ENCODE measurements around the gene FUZ. TPM values are rescaled to one million over a fixed set of nuclear protein-coding genes. Genes with fewer than 3 reads are reported as not detected.

FUZ gene
- total RNA-seq, 2 donors from 2014 or later = 8.9 to 24.1 TPM

DNA sequence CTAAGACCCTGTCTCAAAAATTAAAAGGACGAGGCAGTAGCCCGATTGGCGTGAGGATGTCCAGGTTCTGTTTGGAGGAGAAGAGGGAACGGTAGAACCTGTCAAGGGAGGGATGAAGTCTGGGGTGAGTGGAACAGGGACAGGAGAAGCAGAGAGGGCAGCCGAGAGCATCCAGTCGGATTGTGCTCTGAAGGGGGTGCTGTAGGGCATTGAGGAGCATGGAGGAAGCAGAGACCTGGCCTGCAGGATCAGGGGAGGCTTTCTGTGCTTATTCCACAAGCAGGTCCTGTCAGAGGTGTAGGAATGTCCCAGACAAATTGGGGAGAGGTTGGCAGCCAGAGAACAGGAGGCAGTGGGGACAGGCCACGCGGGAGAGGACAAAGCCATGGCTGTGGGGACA is 32.2 kb downstream of the FUZ start:
- Histone ChIP-seq H3K9me3 (no peaks in the 10 kb centered on the region), H3K27ac (no peak overlapping the region), H3K4me3 (no peak overlapping the region), H3K36me3 (replicated peaks in 1 of 2; ENCODE audit: insufficient read depth in 1 of 2, low read depth in 2 of 2) (peaks cover 0 to 6% of the 10 kb centered on the region in 2 donors), H3K4me1 (no peaks in the 10 kb centered on the region), H3K27me3 (no peaks in the 10 kb centered on the region)
- no peak for ATAC-seq
- no peak for TF ChIP-seq POLR2A (IDR thresholded peaks at IDR 0.05)
- no peak for TF ChIP-seq CTCF (IDR thresholded peaks at IDR 0.05)
- no peak for DNase-seq
- intact Hi-C loops (cut with DNase I) = no loop called here
- 82 to 85% methylated on average over 8 of the region's 8 CpGs for WGBS, 2 donors

DNA sequence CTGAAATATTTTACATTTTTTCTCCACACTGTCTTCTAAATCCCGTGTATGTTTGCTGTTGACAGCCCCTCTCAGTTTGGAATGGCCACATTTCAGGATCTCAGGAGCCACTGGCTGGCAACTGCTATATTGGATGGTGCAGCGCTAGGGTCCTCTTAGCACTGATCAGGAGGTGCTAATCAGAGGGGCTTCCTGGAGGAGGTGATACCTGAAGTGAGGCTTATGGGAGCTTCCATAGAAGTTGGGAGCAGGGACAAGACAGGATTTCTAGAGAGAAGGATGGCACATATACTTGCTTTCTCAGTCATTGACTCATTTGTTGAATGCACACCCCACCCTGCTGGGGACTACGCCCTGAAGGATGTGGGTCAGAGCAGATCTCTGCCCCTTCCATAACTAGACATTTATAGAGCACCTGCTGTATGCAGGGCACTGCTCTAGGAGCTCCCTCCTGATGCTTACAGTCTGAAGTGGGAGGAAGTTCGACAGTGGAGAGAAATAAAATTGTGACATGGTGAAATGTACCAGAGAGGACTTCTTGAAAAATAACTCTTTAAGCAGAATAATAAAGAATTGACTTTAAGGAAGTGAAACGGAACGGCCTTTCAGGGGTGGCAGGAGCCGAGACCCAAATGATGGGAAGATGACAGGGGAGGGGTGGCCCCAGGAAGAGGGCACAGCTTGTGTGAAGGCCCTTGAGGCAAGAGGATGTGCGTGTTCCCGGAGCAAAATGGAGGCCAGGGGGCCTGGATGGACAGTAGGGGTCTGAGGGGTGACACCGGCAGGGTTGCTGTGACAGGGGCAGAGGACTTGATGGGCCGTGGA is 33.1 kb downstream of the FUZ start:
- Histone ChIP-seq H3K4me1 (no peaks in the 10 kb centered on the region), H3K4me3 (no peak overlapping the region), H3K27me3 (no peaks in the 10 kb centered on the region), H3K9me3 (no peaks in the 10 kb centered on the region), H3K27ac (no peak overlapping the region), H3K36me3 (replicated peaks in 1 of 2; ENCODE audit: insufficient read depth in 1 of 2, low read depth in 2 of 2) (peaks cover 0 to 6% of the 10 kb centered on the region in 2 donors)
- DNase-seq = no peak
- no peak for TF ChIP-seq CTCF (IDR thresholded peaks at IDR 0.05)
- TF ChIP-seq POLR2A (IDR thresholded peaks at IDR 0.05) = no peak
- intact Hi-C loops (cut with DNase I) = no loop called here
- 76 to 86% methylated on average over 11 of the region's 11 CpGs for WGBS, 2 donors
- no peak for ATAC-seq

DNA sequence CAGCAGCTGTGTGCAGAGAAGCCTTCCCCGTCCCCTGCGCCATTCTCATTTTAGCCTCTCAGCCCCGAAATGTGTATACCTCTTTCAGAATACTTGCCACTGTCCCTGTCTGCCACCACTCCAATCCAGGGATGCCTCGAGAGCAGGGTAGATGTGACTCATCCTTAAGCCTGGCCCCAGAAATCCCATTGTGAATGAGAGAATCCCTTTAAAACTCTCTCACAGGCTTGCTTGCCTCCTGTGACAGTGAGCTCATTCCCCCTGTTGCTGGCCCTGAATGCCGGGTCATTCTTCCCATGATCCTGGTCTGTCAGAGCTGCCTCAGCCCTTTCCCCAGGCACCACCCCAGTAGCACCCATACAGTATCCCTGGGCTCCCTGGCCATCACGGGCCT is 36.7 kb downstream of the FUZ start:
- intact Hi-C loops (cut with DNase I) = no loop called here
- no peak for ATAC-seq
- H3K9me3 ChIP-seq = no peaks in the 10 kb centered on the region
- H3K27ac ChIP-seq = no peak overlapping the region
- no peak for TF ChIP-seq CTCF (IDR thresholded peaks at IDR 0.05)
- no peak for TF ChIP-seq POLR2A (IDR thresholded peaks at IDR 0.05)
- no peak overlapping the region for H3K4me3 ChIP-seq
- no peaks in the 10 kb centered on the region for H3K36me3 ChIP-seq (replicated peaks in 1 of 2; ENCODE audit: insufficient read depth in 1 of 2, low read depth in 2 of 2)
- no peaks in the 10 kb centered on the region for H3K4me1 ChIP-seq
- H3K27me3 ChIP-seq = no peaks in the 10 kb centered on the region
- 96 to 99% methylated on average over 6 of the region's 6 CpGs for WGBS, 2 donors
- no peak for DNase-seq

DNA sequence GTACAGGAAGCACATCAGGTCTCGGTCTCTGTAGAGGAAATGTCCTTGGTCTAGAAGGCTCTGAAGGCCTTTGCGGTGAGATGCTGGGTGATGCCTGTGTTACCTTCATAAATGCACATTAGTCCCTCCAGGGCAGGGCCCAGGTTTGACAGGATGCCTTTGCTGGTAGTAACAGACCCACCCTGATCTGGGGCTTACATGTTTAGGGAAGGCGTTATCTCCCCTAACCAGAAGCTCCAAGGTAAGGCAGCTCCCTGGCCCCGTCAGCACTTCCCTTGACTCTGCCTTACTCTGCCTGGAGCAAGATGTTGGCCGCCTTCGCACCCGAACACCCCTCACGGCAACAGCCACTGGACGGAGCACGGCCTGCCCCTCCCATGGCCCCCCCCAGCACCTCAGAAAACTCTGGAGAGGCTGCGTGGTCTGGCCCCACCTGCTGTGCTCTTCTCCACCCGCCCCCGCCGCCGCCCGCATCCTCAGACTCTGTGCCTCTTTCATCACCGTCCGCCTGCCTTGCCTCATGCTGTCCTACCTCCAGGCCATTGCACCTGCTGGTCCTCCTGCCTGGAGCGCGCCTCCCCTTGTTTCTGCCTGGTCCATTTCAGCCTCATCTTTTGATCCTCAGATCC is 37.2 kb downstream of the FUZ start:
- intact Hi-C loops (cut with DNase I) = no loop called here
- DNase-seq (no peak), ATAC-seq (no peak)
- WGBS, 2 donors = 93 to 95% methylated on average over 20 of the region's 20 CpGs
- Histone ChIP-seq H3K36me3 (replicated peaks in 1 of 2; ENCODE audit: insufficient read depth in 1 of 2, low read depth in 2 of 2) (no peaks in the 10 kb centered on the region), H3K27me3 (no peaks in the 10 kb centered on the region), H3K4me3 (no peak overlapping the region), H3K9me3 (no peaks in the 10 kb centered on the region), H3K4me1 (no peaks in the 10 kb centered on the region), H3K27ac (no peak overlapping the region)
- no peak for TF ChIP-seq POLR2A (IDR thresholded peaks at IDR 0.05)
- TF ChIP-seq CTCF (IDR thresholded peaks at IDR 0.05) = no peak
